Measurements from ENCODE around the gene ADRB2.
A peak's percentile ranks its signal among the peaks of the same experiment; 100 is the strongest.

ADRB2 gene

DNA sequence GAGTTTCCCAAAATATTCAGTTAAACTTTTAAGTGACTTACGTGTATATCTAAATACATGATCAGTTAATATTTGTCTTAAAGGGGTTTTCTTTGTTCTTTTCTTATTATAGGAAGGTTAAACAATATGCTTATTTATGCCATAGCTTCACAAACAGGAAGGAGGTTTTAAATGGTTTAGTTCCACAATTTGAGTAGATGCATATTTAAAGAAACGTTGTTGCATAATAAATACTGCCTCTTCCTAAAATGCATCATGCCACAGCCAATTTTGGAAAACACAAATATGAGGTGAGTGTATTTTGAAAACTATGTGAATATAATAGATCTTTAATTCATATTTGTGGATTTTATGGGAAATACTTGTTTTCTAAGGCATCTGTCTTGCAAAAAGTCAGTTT lies 2.5 kb upstream of the ADRB2 start:
- H3K27me3 ChIP-seq (ENCODE audit: control insufficient read depth, insufficient read depth, low read length) = peaks cover 38% of the 10 kb centered on the region
- no peaks in the 10 kb centered on the region for H3K4me1 ChIP-seq (ENCODE audit: control insufficient read depth, low read depth, low read length)
- no peak overlapping the region for H3K9ac ChIP-seq (ENCODE audit: low read length)
- H3K4me3 ChIP-seq (ENCODE audit: low read length) = no peak overlapping the region
- no peak overlapping the region for H3K27ac ChIP-seq (ENCODE audit: low read length)
- H3K36me3 ChIP-seq (ENCODE audit: control insufficient read depth, low read depth, low read length) = no peaks in the 10 kb centered on the region
- H3K9me3 ChIP-seq (ENCODE audit: control insufficient read depth, low read depth, low read length) = no peaks in the 10 kb centered on the region

DNA sequence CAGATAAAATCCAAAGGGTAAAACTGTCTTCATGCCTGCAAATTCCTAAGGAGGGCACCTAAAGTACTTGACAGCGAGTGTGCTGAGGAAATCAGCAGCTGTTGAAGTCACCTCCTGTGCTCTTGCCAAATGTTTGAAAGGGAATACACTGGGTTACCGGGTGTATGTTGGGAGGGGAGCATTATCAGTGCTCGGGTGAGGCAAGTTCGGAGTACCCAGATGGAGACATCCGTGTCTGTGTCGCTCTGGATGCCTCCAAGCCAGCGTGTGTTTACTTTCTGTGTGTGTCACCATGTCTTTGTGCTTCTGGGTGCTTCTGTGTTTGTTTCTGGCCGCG lies 727 bp upstream of the ADRB2 start:
- no peaks in the 10 kb centered on the region for H3K4me1 ChIP-seq (ENCODE audit: control insufficient read depth, low read depth, low read length)
- H3K9me3 ChIP-seq (ENCODE audit: control insufficient read depth, low read depth, low read length) = no peaks in the 10 kb centered on the region
- H3K27me3 ChIP-seq (ENCODE audit: control insufficient read depth, insufficient read depth, low read length) = peaks cover 38% of the 10 kb centered on the region
- peak overlapping the region; percentile 68 for H3K4me3 ChIP-seq (ENCODE audit: low read length)
- H3K9ac ChIP-seq (ENCODE audit: low read length) = no peak overlapping the region
- H3K36me3 ChIP-seq (ENCODE audit: control insufficient read depth, low read depth, low read length) = no peaks in the 10 kb centered on the region
- no peak overlapping the region for H3K27ac ChIP-seq (ENCODE audit: low read length)

GRCh38 chr5:148826739-148827070 lies 294 bp downstream of the ADRB2 start:
- no peaks in the 10 kb centered on the region for H3K9me3 ChIP-seq (ENCODE audit: control insufficient read depth, low read depth, low read length)
- H3K9ac ChIP-seq (ENCODE audit: low read length) = no peak overlapping the region
- H3K4me3 ChIP-seq (ENCODE audit: low read length) = peak overlapping the region; percentile 68
- no peaks in the 10 kb centered on the region for H3K36me3 ChIP-seq (ENCODE audit: control insufficient read depth, low read depth, low read length)
- no peaks in the 10 kb centered on the region for H3K4me1 ChIP-seq (ENCODE audit: control insufficient read depth, low read depth, low read length)
- H3K27ac ChIP-seq (ENCODE audit: low read length) = no peak overlapping the region
- H3K27me3 ChIP-seq (ENCODE audit: control insufficient read depth, insufficient read depth, low read length) = peaks cover 38% of the 10 kb centered on the region

GRCh38 chr5:148827723-148828122 lies 1.3 kb downstream of the ADRB2 start:
- Histone ChIP-seq H3K4me3 (ENCODE audit: low read length) (no peak overlapping the region), H3K27me3 (ENCODE audit: control insufficient read depth, insufficient read depth, low read length) (peaks cover 38% of the 10 kb centered on the region), H3K36me3 (ENCODE audit: control insufficient read depth, low read depth, low read length) (no peaks in the 10 kb centered on the region), H3K4me1 (ENCODE audit: control insufficient read depth, low read depth, low read length) (no peaks in the 10 kb centered on the region), H3K9ac (ENCODE audit: low read length) (no peak overlapping the region), H3K27ac (ENCODE audit: low read length) (no peak overlapping the region), H3K9me3 (ENCODE audit: control insufficient read depth, low read depth, low read length) (no peaks in the 10 kb centered on the region)

DNA sequence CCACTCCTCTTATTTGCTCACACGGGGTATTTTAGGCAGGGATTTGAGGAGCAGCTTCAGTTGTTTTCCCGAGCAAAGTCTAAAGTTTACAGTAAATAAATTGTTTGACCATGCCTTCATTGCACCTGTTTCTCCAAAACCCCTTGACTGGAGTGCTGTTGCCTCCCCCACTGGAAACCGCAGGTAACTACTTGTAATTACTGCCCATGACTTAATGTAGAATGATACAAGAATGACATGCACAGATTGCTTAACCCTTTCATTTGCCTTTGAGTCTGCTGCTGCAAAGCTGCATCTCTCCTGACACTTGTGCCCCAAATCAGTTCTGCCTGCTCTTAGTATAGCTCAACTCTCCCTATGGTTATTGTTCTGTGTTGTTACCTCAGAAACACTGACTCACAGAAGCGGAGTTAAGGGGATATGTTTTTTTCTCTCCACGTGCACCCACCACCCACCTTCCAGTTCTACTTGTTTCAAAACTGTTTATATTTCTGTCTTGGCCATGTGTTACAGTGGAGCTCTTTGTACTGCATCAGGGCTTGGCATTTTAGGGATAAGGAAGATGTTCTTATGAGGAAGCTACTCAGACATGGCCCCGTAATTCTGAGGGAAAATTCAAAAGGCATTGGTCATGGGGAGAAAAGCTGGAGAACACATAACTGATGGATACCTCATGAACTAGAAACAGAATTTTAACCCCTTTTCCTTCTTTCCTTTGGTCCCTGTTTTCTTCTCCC lies 2.3 kb downstream of the ADRB2 start:
- Histone ChIP-seq H3K27me3 (ENCODE audit: control insufficient read depth, insufficient read depth, low read length) (peaks cover 38% of the 10 kb centered on the region), H3K36me3 (ENCODE audit: control insufficient read depth, low read depth, low read length) (no peaks in the 10 kb centered on the region), H3K9me3 (ENCODE audit: control insufficient read depth, low read depth, low read length) (no peaks in the 10 kb centered on the region), H3K4me3 (ENCODE audit: low read length) (no peak overlapping the region), H3K4me1 (ENCODE audit: control insufficient read depth, low read depth, low read length) (no peaks in the 10 kb centered on the region), H3K27ac (ENCODE audit: low read length) (no peak overlapping the region), H3K9ac (ENCODE audit: low read length) (no peak overlapping the region)

DNA sequence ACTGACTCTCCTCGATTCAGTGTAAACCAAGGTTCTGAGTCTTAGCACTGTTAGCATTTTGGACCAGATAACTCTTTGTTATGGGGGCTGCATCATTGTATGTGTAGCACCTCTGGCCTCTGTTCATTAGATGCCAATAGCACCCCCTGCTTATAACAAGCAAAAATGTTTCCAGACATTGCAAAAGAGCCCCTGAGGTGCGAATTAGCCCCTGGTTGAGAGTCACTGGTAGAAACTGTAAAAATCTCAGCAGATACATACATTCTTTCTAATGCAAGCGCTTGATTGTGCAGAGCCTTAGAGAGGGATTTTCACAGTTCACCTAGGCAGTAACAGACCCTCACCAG lies 2.8 kb downstream of the ADRB2 start:
- H3K9ac ChIP-seq (ENCODE audit: low read length) = no peak overlapping the region
- H3K27ac ChIP-seq (ENCODE audit: low read length) = no peak overlapping the region
- H3K9me3 ChIP-seq (ENCODE audit: control insufficient read depth, low read depth, low read length) = no peaks in the 10 kb centered on the region
- no peaks in the 10 kb centered on the region for H3K36me3 ChIP-seq (ENCODE audit: control insufficient read depth, low read depth, low read length)
- no peak overlapping the region for H3K4me3 ChIP-seq (ENCODE audit: low read length)
- no peaks in the 10 kb centered on the region for H3K4me1 ChIP-seq (ENCODE audit: control insufficient read depth, low read depth, low read length)
- H3K27me3 ChIP-seq (ENCODE audit: control insufficient read depth, insufficient read depth, low read length) = peaks cover 38% of the 10 kb centered on the region

GRCh38 chr5:148829734-148830133 lies 3.3 kb downstream of the ADRB2 start:
- Histone ChIP-seq H3K4me3 (ENCODE audit: low read length) (no peak overlapping the region), H3K9me3 (ENCODE audit: control insufficient read depth, low read depth, low read length) (no peaks in the 10 kb centered on the region), H3K27ac (ENCODE audit: low read length) (no peak overlapping the region), H3K36me3 (ENCODE audit: control insufficient read depth, low read depth, low read length) (no peaks in the 10 kb centered on the region), H3K9ac (ENCODE audit: low read length) (no peak overlapping the region), H3K27me3 (ENCODE audit: control insufficient read depth, insufficient read depth, low read length) (peaks cover 34% of the 10 kb centered on the region), H3K4me1 (ENCODE audit: control insufficient read depth, low read depth, low read length) (no peaks in the 10 kb centered on the region)

- Histone ChIP-seq H3K27me3 (ENCODE audit: control insufficient read depth, insufficient read depth, low read length) (peaks cover 29% of the 10 kb centered on the region), H3K4me1 (ENCODE audit: control insufficient read depth, low read depth, low read length) (no peaks in the 10 kb centered on the region), H3K4me3 (ENCODE audit: low read length) (no peak overlapping the region), H3K36me3 (ENCODE audit: control insufficient read depth, low read depth, low read length) (no peaks in the 10 kb centered on the region), H3K9ac (ENCODE audit: low read length) (no peak overlapping the region), H3K27ac (ENCODE audit: low read length) (no peak overlapping the region), H3K9me3 (ENCODE audit: control insufficient read depth, low read depth, low read length) (no peaks in the 10 kb centered on the region)
These were observed 3.8 kb downstream of the ADRB2 start for GRCh38 chr5:148830211-148830610.

DNA sequence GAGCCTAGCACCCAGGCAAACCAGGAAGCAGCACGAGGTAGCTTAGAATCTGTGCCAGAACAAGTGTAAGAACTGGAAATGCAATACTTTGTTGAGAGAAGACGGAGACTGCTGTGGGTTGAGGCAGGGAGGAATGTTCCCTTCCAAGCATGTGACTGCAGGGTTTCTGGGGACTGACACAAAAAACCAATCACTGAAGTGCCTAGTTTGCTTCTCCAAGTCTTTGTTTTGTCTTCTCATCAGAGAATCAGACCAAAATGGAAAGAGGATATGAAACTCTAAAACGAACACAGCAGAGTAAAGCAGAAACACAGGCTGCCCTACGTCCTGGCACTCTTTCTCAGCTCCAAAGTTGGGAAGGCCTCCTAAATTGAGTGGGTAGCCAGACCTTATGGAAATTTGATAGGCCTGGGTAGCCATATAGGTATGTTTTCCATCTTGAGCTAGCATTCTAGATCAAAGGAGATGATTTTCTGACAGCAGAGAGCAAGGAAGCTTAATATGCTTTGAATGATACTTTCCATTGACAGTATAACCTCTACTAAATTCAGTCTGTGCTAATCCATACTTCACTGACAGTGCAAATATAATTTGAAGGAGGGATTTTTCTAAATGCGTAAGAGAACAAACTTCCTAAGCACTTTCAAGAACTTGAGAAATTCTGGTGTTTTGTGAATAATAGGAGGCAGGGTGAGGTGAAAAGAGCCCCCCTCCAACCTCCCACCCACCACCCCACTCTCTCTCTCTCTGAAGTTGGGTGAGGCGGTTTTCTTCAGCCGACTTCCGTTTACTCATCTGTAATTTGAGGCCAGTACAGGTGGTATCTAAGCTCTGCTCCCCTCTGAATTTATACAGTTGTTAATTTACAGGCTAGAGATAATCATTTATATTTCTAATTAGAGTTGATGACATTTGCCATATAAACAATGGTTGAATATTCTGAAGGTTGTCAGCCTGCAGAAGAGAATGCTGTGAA lies 5.5 kb downstream of the ADRB2 start:
- Histone ChIP-seq H3K27ac (ENCODE audit: low read length) (no peak overlapping the region), H3K36me3 (ENCODE audit: control insufficient read depth, low read depth, low read length) (no peaks in the 10 kb centered on the region), H3K4me3 (ENCODE audit: low read length) (no peak overlapping the region), H3K9me3 (ENCODE audit: control insufficient read depth, low read depth, low read length) (no peaks in the 10 kb centered on the region), H3K9ac (ENCODE audit: low read length) (no peak overlapping the region), H3K27me3 (ENCODE audit: control insufficient read depth, insufficient read depth, low read length) (peaks cover 18% of the 10 kb centered on the region), H3K4me1 (ENCODE audit: control insufficient read depth, low read depth, low read length) (no peaks in the 10 kb centered on the region)

DNA sequence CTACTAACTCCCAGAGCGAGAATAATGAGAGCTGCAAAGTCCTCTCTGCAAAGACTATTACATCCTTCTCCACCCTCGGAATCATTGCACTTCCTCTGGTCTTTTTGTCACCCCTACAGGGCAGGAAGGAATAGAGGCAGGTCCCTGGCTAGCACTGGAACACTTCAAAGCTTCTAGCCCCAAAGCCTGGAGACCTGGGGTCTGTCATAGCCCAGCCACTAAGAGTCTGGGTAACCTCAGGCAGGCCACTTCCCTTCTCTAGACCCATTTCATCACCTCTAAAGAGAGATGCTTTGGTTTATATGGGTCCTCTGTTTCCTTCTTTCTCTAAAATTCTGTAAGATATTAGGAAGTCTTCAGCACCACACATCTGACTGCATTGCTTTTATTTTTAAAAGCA lies 6.7 kb downstream of the ADRB2 start:
- Histone ChIP-seq H3K4me1 (ENCODE audit: control insufficient read depth, low read depth, low read length) (no peaks in the 10 kb centered on the region), H3K27me3 (ENCODE audit: control insufficient read depth, insufficient read depth, low read length) (peaks cover 5% of the 10 kb centered on the region), H3K36me3 (ENCODE audit: control insufficient read depth, low read depth, low read length) (no peaks in the 10 kb centered on the region), H3K27ac (ENCODE audit: low read length) (no peak overlapping the region), H3K9ac (ENCODE audit: low read length) (no peak overlapping the region), H3K9me3 (ENCODE audit: control insufficient read depth, low read depth, low read length) (no peaks in the 10 kb centered on the region), H3K4me3 (ENCODE audit: low read length) (no peak overlapping the region)

GRCh38 chr5:148833925-148834324 lies 7.5 kb downstream of the ADRB2 start:
- Histone ChIP-seq H3K27me3 (ENCODE audit: control insufficient read depth, insufficient read depth, low read length) (no peaks in the 10 kb centered on the region), H3K9me3 (ENCODE audit: control insufficient read depth, low read depth, low read length) (no peaks in the 10 kb centered on the region), H3K4me1 (ENCODE audit: control insufficient read depth, low read depth, low read length) (no peaks in the 10 kb centered on the region), H3K36me3 (ENCODE audit: control insufficient read depth, low read depth, low read length) (no peaks in the 10 kb centered on the region), H3K27ac (ENCODE audit: low read length) (no peak overlapping the region), H3K4me3 (ENCODE audit: low read length) (no peak overlapping the region), H3K9ac (ENCODE audit: low read length) (no peak overlapping the region)

DNA sequence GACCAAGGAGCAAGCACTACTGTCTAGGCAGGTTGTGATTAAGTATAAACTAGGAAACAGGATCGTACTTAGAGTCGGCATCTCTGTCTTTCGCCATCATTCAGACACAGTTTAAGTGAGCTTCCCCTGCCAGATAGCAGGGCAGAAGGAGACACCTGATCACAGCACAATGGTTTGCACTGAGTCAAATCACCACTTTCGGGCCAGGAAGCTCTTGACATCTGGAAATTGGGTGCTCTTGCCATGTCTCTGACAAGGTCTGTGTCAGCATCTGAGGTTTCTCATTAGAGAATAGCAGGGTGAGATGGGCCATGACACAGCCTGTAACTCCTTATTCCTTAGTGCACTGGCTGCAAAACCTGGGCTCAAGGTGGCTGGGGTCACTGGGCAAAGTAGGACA lies 8.3 kb downstream of the ADRB2 start:
- H3K9ac ChIP-seq (ENCODE audit: low read length) = no peak overlapping the region

More for the DNA sequence above, 8.3 kb downstream of the ADRB2 start:
- Histone ChIP-seq H3K9me3 (ENCODE audit: control insufficient read depth, low read depth, low read length) (no peaks in the 10 kb centered on the region), H3K4me1 (ENCODE audit: control insufficient read depth, low read depth, low read length) (no peaks in the 10 kb centered on the region), H3K4me3 (ENCODE audit: low read length) (no peak overlapping the region), H3K27ac (ENCODE audit: low read length) (no peak overlapping the region), H3K27me3 (ENCODE audit: control insufficient read depth, insufficient read depth, low read length) (no peaks in the 10 kb centered on the region), H3K36me3 (ENCODE audit: control insufficient read depth, low read depth, low read length) (no peaks in the 10 kb centered on the region)

Data from iPS-18a (cell line).